K562 (cell line): ENCODE measurements around the gene KIF26B.

Experiments used
- CEBPG ChIP-seq, 3 experiments: fragments of 200-800 bp in 1 of 3; sonication (Bioruptor generic) in 1 of 3; sonication (generic) in 1 of 3; formaldehyde crosslinking in 1 of 3; IDR thresholded peaks in 2 of 3; conservative IDR thresholded peaks in 1 of 3; 2 replicates each; pipeline versions ENCODE4 v1.6.1 to v1.8.0; 2016 to 2022; ENCODE audit warnings: missing compliant biosample characterization in 2 of 3, missing genetic modification characterization in 2 of 3, mild to moderate bottlenecking in 1 of 3, missing genetic modification reagents in 1 of 3
- CHD4 ChIP-seq: fragments of 200-600 bp; sonication (generic); IDR thresholded peaks from 3 replicates; pipeline ENCODE4 v1.6.1; 2012; ENCODE audit warnings: low read depth, mild to moderate bottlenecking, mixed read lengths, low read length, inconsistent platforms; ENCODE audit not compliant: insufficient read depth, insufficient replicate concordance, poor library complexity, severe bottlenecking
- CREB3 ChIP-seq: fragments of 450-650 bp; conservative IDR thresholded peaks from 2 replicates; pipeline ENCODE4 v1.6.1; 2016; ENCODE audit warnings: missing genetic modification characterization, low read depth, mild to moderate bottlenecking, missing compliant biosample characterization, moderate library complexity
- CTCF ChIP-seq, 3 experiments: IDR thresholded peaks in 2 of 3; conservative IDR thresholded peaks in 1 of 3; 2 replicates each; pipeline ENCODE4 v1.5.1; 2011 to 2012; ENCODE audit warnings: low read length in 3 of 3, mild to moderate bottlenecking in 3 of 3, control low read depth in 2 of 3, improper control_type of control experiment in 1 of 3, inconsistent platforms in 1 of 3, low read depth in 1 of 3, mixed read lengths in 1 of 3, moderate library complexity in 1 of 3; ENCODE audit not compliant: insufficient read depth in 2 of 3
- MAX ChIP-seq: sonication (generic); formaldehyde crosslinking; IDR thresholded peaks from 2 replicates; pipeline ENCODE4 v1.9.0; 2022; ENCODE audit warnings: mild to moderate bottlenecking, missing genetic modification reagents
- NR4A1 ChIP-seq, 2 experiments: fragments of 250-450 bp in 1 of 2; fragments of 450-650 bp in 1 of 2; sonication (Bioruptor Pico) in 1 of 2; IDR thresholded peaks; 2 replicates each; pipeline versions ENCODE4 v1.4.0 to v1.6.1; 2016 to 2020; ENCODE audit warnings: mild to moderate bottlenecking in 2 of 2, missing compliant biosample characterization in 1 of 2, missing genetic modification characterization in 1 of 2, moderate library complexity in 1 of 2
- REST ChIP-seq, 2 experiments: fragments of 450-650 bp; formaldehyde crosslinking in 1 of 2; IDR thresholded peaks; 2 replicates each; pipeline versions ENCODE4 v1.4.0 to v1.6.1; 2014 to 2020; ENCODE audit warnings: mild to moderate bottlenecking in 2 of 2, borderline replicate concordance in 1 of 2, low read depth in 1 of 2
- SNIP1 ChIP-seq: fragments of 450-650 bp; IDR thresholded peaks from 2 replicates; pipeline ENCODE4 v1.7.1; 2017; ENCODE audit warnings: low read depth, mild to moderate bottlenecking
- TCF15 ChIP-seq: fragments of 250-450 bp; sonication (Bioruptor Pico); IDR thresholded peaks from 2 replicates; pipeline ENCODE4 v1.8.0; 2022; ENCODE audit warnings: moderate library complexity, mild to moderate bottlenecking, inconsistent platforms
- TEAD4 ChIP-seq, 2 experiments: sonication (generic) in 1 of 2; formaldehyde crosslinking in 1 of 2; IDR thresholded peaks; 2 replicates each; pipeline versions ENCODE4 v1.6.1 to v1.8.0; 2012 to 2022; ENCODE audit warnings: borderline replicate concordance in 1 of 2, inconsistent platforms in 1 of 2, low read length in 1 of 2, mild to moderate bottlenecking in 1 of 2, missing genetic modification reagents in 1 of 2
- YY1 ChIP-seq, 3 experiments: IDR thresholded peaks; 2 replicates each; pipeline ENCODE4 v1.6.1; 2011; ENCODE audit warnings: low read length in 2 of 3, mild to moderate bottlenecking in 2 of 3, moderate library complexity in 2 of 3, borderline replicate concordance in 1 of 3, control low read depth in 1 of 3, low read depth in 1 of 3; ENCODE audit not compliant: insufficient read depth in 3 of 3, insufficient replicate concordance in 2 of 3, control insufficient read depth in 1 of 3, insufficient read length in 1 of 3; ENCODE audit errors: extremely low read depth in 1 of 3
- ZNF23 ChIP-seq: fragments of 250-450 bp; sonication (Bioruptor Pico); IDR thresholded peaks from 2 replicates; pipeline ENCODE4 v1.4.0; 2020; ENCODE audit warnings: mild to moderate bottlenecking

- no peak for TF ChIP-seq NR4A1 (CRISPR knock-in tag; IDR thresholded peaks at IDR 0.05)
- no peak for TF ChIP-seq NR4A1 (tag; IDR thresholded peaks at IDR 0.05)
- TF ChIP-seq REST (IDR thresholded peaks at IDR 0.05; ENCODE audit: borderline replicate concordance): no peak
- no peak for TF ChIP-seq REST (CRISPR knock-in tag; IDR thresholded peaks at IDR 0.05; ENCODE audit: low read depth)
- TF ChIP-seq MAX (CRISPR knock-in tag): no peak
- TF ChIP-seq TEAD4 (IDR thresholded peaks at IDR 0.05; ENCODE audit: low read length): no peak
- TF ChIP-seq TEAD4 (CRISPR knock-in tag; IDR thresholded peaks at IDR 0.05; ENCODE audit: borderline replicate concordance): no peak
- no peak for TF ChIP-seq SNIP1
- TF ChIP-seq CEBPG (CRISPR knock-in tag; IDR thresholded peaks at IDR 0.05): no peak
- TF ChIP-seq CEBPG (tag; conservative IDR thresholded peaks at IDR 0.05 in 1 of 2, IDR thresholded peaks at IDR 0.05 in 1 of 2): no peak
- TF ChIP-seq TCF15 (CRISPR knock-in tag): no peak
- TF ChIP-seq CTCF (IDR thresholded peaks at IDR 0.05 in 2 of 3, conservative IDR thresholded peaks at IDR 0.05 in 1 of 3; ENCODE audit: insufficient read depth in 2 of 3, low read depth in 1 of 3, low read length in 3 of 3): no peak
- TF ChIP-seq CREB3 (tag): no peak
- TF ChIP-seq CHD4: no peak
- no peak for TF ChIP-seq ZNF23 (CRISPR knock-in tag)
- TF ChIP-seq YY1 (IDR thresholded peaks at IDR 0.05; ENCODE audit: borderline replicate concordance in 1 of 3, control insufficient read depth in 1 of 3, extremely low read depth in 1 of 3, insufficient read depth in 3 of 3, insufficient read length in 1 of 3, insufficient replicate concordance in 2 of 3, low read depth in 1 of 3, low read length in 2 of 3): no peak
Observed at GRCh38 chr1:245453541-245453940, 298.8 kb downstream of the KIF26B start.
